ENCODE results near the gene TMEM42. TPM values are rescaled to one million over a fixed set of nuclear protein-coding genes. Genes with fewer than 3 reads are reported as not detected.
"Not testable (repeated sequence)": the region's sequence is repeated elsewhere in the genome, so short reads cannot be mapped to it uniquely, and the experiment has no call there.

Gene TMEM42
- total RNA-seq (10 to 100 TPM in 2 of 4 donors, 1 to 10 TPM in 2; 7.5 to 15.6 (median 9.8) TPM), polyA plus RNA-seq (10 to 100 TPM; 12.5 to 14.0 (median 12.5) TPM)
- long read RNA-seq, donor 1, partial matches to known transcripts, result 1 of 6 reads
- long read RNA-seq, donor 1, other reads (novel, unspliced or antisense), result 4 of 6 reads
- long read RNA-seq, donor 2, partial matches to known transcripts, result 1 of 9 reads
- long read RNA-seq, donor 2, other reads (novel, unspliced or antisense), result 4 of 9 reads

DNA sequence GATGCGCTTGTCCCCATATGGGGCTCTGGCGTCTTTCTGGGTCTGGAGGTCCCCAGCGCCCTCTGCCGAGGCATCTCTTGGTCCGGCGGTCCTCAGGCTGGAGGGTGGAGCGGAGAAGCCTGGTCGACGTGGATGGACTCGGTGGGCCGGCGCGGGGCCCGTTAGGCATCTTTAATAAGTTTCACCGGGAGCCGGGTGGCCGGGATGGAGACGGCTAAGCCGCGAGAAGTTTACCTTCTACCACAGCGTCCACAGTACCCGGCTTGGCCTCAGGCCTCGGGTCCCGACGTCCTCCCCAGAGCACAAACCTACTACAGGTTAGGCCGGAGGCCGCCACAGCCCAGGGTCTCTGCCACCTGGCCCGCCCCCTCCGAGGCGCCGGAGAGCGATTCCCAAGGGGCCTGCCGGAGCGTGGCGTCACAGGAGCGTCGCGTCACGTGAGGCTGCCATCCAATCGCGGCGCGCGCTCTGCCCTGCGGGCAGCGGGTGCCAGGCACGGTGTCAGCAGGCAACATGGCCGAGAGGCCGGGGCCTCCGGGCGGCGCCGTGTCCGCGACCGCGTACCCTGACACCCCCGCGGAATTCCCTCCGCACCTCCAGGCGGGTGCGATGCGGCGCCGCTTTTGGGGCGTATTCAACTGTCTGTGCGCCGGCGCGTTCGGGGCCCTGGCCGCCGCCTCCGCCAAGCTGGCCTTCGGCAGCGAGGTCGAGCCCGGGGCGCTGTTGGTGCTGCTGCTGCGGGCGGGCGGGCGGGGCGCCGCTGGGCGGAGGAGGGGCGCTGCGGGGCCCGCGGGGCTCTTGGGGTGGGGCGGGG, at the start of gene TMEM42:
TSS of gene TMEM42 (plus strand) at position 501 of the 814 bp plus-strand sequence. CDS start at position 514, 13 bp downstream.
- Histone ChIP-seq H3K27me3 (ENCODE audit: insufficient read depth in 3 of 3, low read length in 2 of 3) (no peaks in the 10 kb centered on the region), H3K4me3 (peak within 1 kb of the TSS; percentile 73), H3K9me3 (no peaks in the 10 kb centered on the region), H3K36me3 (ENCODE audit: insufficient read depth in 1 of 2, low read depth in 1 of 2) (no peaks in the 10 kb centered on the region), H3K4me1 (peaks cover 21% of the 10 kb centered on the region), H3K27ac (peak within 1 kb of the TSS; percentile 96)
- TF ChIP-seq, protein P1, sequence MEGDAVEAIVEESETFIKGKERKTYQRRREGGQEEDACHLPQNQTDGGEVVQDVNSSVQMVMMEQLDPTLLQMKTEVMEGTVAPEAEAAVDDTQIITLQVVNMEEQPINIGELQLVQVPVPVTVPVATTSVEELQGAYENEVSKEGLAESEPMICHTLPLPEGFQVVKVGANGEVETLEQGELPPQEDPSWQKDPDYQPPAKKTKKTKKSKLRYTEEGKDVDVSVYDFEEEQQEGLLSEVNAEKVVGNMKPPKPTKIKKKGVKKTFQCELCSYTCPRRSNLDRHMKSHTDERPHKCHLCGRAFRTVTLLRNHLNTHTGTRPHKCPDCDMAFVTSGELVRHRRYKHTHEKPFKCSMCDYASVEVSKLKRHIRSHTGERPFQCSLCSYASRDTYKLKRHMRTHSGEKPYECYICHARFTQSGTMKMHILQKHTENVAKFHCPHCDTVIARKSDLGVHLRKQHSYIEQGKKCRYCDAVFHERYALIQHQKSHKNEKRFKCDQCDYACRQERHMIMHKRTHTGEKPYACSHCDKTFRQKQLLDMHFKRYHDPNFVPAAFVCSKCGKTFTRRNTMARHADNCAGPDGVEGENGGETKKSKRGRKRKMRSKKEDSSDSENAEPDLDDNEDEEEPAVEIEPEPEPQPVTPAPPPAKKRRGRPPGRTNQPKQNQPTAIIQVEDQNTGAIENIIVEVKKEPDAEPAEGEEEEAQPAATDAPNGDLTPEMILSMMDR (IDR thresholded peaks at IDR 0.05), result peak; percentile 21
- intact Hi-C loops (cut with DNase I), result loop anchor here in 1 of 2 donors (5.0 kb wide), 1 partner anchor 99 kb away; the partner anchor contains the start of genes KIAA1143 and KIF15
- ATAC-seq, result peak; percentile 99
- peak; percentile 91 to 96 for DNase-seq
- 1 to 2% (median 1%) methylated on average over 58 to 91 of the region's 91 CpGs for WGBS, 3 donors

DNA sequence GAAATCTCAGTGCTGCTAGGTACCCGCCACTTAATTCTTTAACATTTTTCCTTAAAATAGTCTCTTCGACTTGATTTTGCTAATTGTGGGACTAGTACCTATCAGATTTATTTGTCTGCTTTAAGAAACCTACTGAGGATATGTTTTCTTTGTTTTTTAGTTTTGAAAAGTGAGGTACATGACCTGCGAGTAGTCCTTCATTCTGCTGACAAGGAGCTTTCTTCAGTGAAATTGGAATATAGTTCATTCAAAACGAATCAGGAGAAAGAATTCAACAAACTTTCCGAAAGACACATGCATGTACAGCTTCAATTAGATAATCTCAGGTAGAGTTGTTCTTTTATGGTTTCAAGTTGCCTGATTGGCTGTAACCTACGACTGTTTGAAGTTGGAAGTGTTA, 47.0 kb upstream of the TMEM42 start:
- intact Hi-C loops (cut with DNase I), result no loop called here
- TF ChIP-seq, protein P1 (IDR thresholded peaks at IDR 0.05), result no peak
- DNase-seq, result no peak
- H3K4me3 ChIP-seq, result no peak overlapping the region
- ATAC-seq, result no peak
- H3K4me1 ChIP-seq, result no peaks in the 10 kb centered on the region
- WGBS, 3 donors, result 95 to 97% (median 96%) methylated on average over 6 of the region's 6 CpGs
- H3K9me3 ChIP-seq, result no peaks in the 10 kb centered on the region
- H3K27me3 ChIP-seq (ENCODE audit: insufficient read depth in 3 of 3, low read length in 2 of 3), result no peaks in the 10 kb centered on the region
- H3K36me3 ChIP-seq (ENCODE audit: insufficient read depth in 1 of 2, low read depth in 1 of 2), result peaks cover 0 to 3% of the 10 kb centered on the region in 2 donors
- no peak overlapping the region for H3K27ac ChIP-seq

DNA sequence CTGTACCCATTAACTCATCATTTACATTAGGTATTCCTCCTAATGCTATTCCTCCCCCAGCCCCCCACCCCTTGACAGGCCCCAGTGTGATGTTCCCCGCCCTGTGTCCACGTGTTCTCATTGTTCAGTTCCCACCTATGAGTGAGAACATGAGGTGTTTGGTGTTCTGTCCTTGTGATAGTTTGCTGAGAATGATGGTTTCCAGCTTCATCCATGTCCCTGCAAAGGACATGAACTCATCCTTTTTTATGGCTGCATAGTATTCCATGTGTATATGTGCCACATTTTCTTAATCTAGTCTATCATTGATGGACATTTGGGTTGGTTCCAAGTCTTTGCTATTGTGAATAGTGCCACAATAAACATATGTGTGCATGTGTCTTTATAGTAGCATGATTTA, 45.4 kb upstream of the TMEM42 start:
- H3K36me3 ChIP-seq (ENCODE audit: insufficient read depth in 1 of 2, low read depth in 1 of 2); H3K27me3 ChIP-seq (ENCODE audit: insufficient read depth in 3 of 3, low read length in 2 of 3); H3K9me3 ChIP-seq; ATAC-seq; intact Hi-C loops (cut with DNase I); H3K4me3 ChIP-seq; H3K4me1 ChIP-seq; H3K27ac ChIP-seq; DNase-seq: not testable (repeated sequence)
- 99 to 100% (median 100%) methylated on average over 2 of the region's 2 CpGs for WGBS, 3 donors

DNA sequence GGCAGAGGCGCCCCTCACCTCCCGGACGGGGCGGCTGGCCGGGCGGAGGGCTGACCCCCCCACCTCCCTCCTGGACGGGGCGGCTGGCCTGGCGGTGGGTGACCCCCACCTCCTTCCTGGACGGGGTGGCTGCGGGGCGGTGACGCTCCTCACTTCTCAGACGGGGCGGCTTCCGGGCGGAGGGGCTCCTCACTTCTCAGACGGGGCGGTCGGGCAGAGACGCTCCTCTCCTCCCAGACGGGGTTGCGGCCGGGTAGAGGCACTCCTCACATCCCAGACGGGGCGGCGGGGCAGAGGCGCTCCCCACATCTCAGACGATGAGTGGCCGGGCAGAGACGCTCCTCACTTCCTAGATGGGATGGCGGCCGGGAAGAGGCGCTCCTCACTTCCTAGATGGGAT, 40.5 kb upstream of the TMEM42 start:
- H3K27me3 ChIP-seq (ENCODE audit: insufficient read depth in 3 of 3, low read length in 2 of 3); H3K9me3 ChIP-seq; DNase-seq; H3K27ac ChIP-seq; H3K36me3 ChIP-seq (ENCODE audit: insufficient read depth in 1 of 2, low read depth in 1 of 2); H3K4me3 ChIP-seq; ATAC-seq; intact Hi-C loops (cut with DNase I); H3K4me1 ChIP-seq: not testable (repeated sequence)
- WGBS, 3 donors, result 98% methylated on average over 20 to 34 of the region's 34 CpGs

DNA sequence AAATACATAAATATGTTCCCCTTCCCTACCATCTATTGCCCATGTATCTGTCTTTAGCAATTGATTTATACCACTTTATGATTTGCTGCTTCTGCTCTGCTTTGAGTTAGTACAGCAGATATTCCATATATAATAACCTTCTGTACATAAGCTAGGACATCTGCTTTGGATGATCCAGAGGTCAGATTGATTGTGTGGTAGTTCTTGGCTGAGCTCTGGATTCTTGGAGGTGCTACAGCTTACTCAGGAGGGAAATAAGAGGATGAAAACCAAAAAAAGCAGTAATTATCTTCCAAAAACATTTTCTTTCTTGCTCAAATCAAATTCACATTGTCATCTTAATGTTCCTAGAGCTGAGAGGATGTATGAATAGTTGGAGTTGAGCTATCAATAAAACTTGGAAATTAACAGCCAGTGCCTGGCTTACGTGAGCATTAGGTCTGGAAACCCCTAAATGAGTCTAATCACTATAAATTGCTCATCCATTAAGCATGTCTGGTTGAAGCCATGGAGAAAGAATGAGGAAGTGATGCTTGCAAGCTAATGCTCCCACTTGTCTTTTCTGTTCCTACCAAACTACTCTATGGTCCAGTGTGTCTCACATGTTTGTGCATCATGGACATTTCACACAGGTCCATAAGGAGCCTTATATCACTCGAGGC, 36.3 kb upstream of the TMEM42 start:
- Histone ChIP-seq H3K4me1 (no peaks in the 10 kb centered on the region), H3K9me3 (no peaks in the 10 kb centered on the region), H3K4me3 (no peak overlapping the region), H3K27me3 (ENCODE audit: insufficient read depth in 3 of 3, low read length in 2 of 3) (no peaks in the 10 kb centered on the region), H3K36me3 (ENCODE audit: insufficient read depth in 1 of 2, low read depth in 1 of 2) (no peaks in the 10 kb centered on the region), H3K27ac (no peak overlapping the region)
- TF ChIP-seq, protein P1 (IDR thresholded peaks at IDR 0.05), result no peak
- WGBS, 3 donors, result 92 to 96% (median 92%) methylated on average over 2 of the region's 2 CpGs
- intact Hi-C loops (cut with DNase I), result no loop called here
- no peak for ATAC-seq
- DNase-seq, result no peak
